A172 (cell line): ENCODE results near the gene AKAP17A. TPM values are rescaled to one million over a fixed set of nuclear protein-coding genes. Genes with fewer than 3 reads are reported as not detected.
"Not testable (repeated sequence)": the region's sequence is repeated elsewhere in the genome, so short reads cannot be mapped to it uniquely, and the experiment has no call there.

Source experiments
- DNase-seq: peaks from one replicate; pipeline ENCODE4 v3.0.0-alpha.2; 2015; ENCODE audit warnings: low spot score
- total RNA-seq: library from RNA; depleted of rRNA; stranded (reverse); fragments of >200 nt; shearing (Covaris generic); gene quantifications from 2 replicates; pipeline ENCODE4 v1.2.3, GENCODE V29; 2014; rRNA removed

Gene AKAP17A
- total RNA-seq, 1 experiment from 2014 or later = 31.6 TPM

GRCh38 chrX:1602299-1602698 lies 10.9 kb downstream of the AKAP17A start:
- no peak for DNase-seq

- no peak for DNase-seq
Observed at GRCh38 chrX:1606496-1606895, 15.1 kb downstream of the AKAP17A start.

GRCh38 chrX:1609311-1609710 lies 17.9 kb downstream of the AKAP17A start:
- no peak for DNase-seq

- no peak for DNase-seq
Observed at GRCh38 chrX:1609762-1610161, 18.4 kb downstream of the AKAP17A start.

- no peak for DNase-seq
Observed at GRCh38 chrX:1610166-1610565, 18.8 kb downstream of the AKAP17A start.

DNA sequence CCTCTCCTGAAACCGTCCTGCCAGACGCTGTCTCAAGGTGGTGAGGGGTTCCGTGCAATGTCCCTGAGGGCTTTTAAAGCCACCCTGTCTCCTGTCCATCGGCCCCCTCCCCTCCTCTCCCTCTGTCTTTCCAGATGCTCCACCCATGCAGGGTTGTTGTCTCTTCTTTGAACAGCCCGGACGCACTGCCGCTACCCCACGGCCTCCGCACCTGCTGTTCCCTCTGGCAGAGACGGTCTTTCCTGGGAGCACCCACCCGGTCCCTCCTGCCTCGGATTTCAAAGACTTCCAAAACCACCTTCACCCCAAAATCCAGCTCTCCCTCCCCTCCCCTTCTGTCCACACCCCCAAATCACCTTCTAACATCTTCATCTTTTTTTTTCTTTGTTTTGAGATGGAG lies 19.3 kb downstream of the AKAP17A start:
- no peak for DNase-seq

DNA sequence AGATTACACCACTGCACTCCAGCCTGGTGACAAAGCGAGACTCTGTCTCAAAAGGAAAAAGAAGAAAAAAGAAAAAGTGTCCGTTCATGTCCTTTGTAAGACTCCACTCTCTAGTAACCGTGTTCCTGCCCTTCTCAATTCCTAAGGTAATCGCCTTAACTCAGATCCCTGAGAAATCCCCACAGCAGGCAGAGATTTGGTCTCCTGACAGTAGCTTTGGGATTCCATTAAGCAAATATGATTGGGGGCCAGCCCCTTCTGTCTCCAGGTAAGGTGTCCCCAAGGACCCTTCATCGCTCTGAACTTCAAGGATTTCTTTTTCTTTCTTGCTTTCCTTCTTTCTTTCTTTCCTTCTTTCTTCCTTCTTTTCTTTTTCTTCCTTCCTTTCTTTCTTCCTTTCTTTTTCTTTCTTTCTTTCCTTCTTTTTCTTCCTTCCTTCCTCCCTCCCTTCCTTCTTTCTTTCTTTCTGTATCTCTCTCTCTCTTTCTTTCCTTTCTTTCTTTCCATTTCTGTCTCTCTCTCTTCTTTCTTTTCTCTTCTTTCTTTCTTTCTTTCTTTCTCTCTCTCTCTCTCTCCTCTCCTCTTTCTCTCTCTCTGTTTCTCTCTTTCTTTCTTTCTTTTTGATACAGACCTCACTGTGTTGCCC lies 21.4 kb downstream of the AKAP17A start:
- no peak for DNase-seq

GRCh38 chrX:1614927-1615326 lies 23.5 kb downstream of the AKAP17A start, which contains the start of gene ASMT:
Gene ASMT (plus strand): TSS chrX:1615059. CDS start chrX:1615200, 141 bp downstream.
- DNase-seq = no peak

DNA sequence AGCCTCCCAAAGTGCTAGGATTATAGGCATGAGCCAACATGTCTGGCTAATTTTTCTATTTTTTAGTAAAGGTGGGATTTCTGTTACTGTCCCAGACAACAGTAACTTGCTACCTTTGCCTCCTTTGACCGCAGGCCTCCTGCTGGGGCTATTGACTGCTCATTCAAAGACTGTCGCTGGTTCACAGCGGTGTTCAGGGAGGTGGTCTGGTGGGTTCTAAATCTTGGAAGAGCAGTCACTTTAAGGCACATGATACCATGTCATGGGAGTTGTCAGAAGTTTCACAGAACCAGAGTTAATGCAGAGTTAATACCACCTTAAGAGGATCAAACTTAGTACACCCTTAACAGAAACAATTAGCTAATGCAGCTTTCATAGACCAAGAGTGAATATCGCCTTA lies 27.3 kb downstream of the AKAP17A start:
- no peak for DNase-seq

GRCh38 chrX:1623691-1624090 lies 32.3 kb downstream of the AKAP17A start:
- DNase-seq = no peak

DNA sequence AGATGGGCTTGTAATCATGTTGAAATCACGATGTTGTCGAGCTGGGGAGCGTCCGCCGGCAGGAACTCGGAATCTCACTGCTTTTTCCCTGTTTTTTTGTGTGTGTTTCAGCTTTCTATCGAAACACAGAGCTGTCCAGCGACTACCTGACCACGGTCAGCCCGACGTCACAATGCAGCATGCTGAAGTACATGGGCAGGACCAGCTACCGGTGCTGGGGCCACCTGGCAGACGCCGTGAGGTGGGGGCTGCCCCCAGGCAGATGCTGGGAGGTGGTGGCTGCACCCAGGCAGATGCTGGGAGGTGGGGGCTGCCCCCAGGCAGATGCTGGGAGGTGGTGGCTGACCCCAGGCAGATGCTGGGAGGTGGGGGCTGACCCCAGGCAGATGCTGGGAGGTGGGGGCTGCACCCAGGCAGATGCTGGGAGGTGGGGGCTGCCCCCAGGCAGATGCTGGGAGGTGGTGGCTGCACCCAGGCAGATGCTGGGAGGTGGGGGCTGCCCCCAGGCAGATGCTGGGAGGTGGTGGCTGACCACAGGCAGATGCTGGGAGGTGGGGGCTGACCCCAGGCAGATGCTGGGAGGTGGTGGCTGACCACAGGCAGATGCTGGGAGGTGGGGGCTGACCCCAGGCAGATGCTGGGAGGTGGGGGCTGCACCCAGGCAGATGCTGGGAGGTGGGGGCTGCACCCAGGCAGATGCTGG lies 32.9 kb downstream of the AKAP17A start:
- DNase-seq = not testable (repeated sequence)

DNA sequence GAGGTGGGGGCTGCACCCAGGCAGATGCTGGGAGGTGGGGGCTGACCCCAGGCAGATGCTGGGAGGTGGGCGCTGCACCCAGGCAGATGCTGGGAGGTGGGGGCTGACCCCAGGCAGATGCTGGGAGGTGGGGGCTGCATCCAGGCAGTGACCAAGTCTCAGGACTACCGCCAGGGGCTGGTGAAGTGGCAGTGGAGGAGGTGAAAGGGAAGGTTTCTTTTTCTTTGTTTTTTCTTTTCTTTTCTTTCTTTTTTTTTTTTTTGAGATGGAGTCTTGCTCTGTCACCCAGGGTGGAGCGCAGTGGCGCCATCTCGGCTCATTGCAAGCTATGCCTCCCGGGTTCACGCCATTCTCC lies 33.4 kb downstream of the AKAP17A start:
- DNase-seq = not testable (repeated sequence)

- DNase-seq = no peak
Observed at GRCh38 chrX:1629244-1629643, 37.8 kb downstream of the AKAP17A start.

GRCh38 chrX:1646009-1646408 lies 54.6 kb downstream of the AKAP17A start:
- DNase-seq = no peak

- DNase-seq = no peak
Observed at GRCh38 chrX:1649621-1650020, 58.2 kb downstream of the AKAP17A start.

Other genes with a start within 250 kb of the AKAP17A start
- gene SLC25A6, start 199.5 kb upstream of the AKAP17A start, total RNA-seq = 121 and 163 TPM in 2 replicates
- gene ASMTL, start 138.7 kb upstream of the AKAP17A start, total RNA-seq = 3.3 and 4.2 TPM in 2 replicates
- not detected in 2 replicates for gene P2RY8, start 54.4 kb upstream of the AKAP17A start, total RNA-seq
- not detected in 2 replicates for gene ASMT, start 23.5 kb downstream of the AKAP17A start, total RNA-seq